ENCODE data around the gene ZNF557. TPM values are rescaled to one million over a fixed set of nuclear protein-coding genes. Genes with fewer than 3 reads are reported as not detected.

ZNF557 gene
- total and polyA plus RNA-seq, 2 of the 4 experiments (the other 2 are of a cell fraction) = 3.7 to 21.1 TPM

- H3K4me1 ChIP-seq (ENCODE audit: control insufficient read depth, insufficient read depth, low read length) = no peaks in the 10 kb centered on the region
- 94% methylated on average over 2 of the region's 3 CpGs; no CpG with 5 or more reads in 1 of the 2 experiments for WGBS, 2 experiments (ENCODE audit: extremely low coverage in 2 of 2, insufficient read length in 1 of 2)
- H2BK120ac ChIP-seq (ENCODE audit: low read depth, low read length) = no peak overlapping the region
- H3K4ac ChIP-seq (ENCODE audit: low read depth, low read length) = no peak overlapping the region
- no peak overlapping the region for H3K14ac ChIP-seq (replicated peaks; ENCODE audit: low read depth, low read length)
- H2AK9ac ChIP-seq (replicated peaks; ENCODE audit: low read depth, low read length, poor library complexity) = no peak overlapping the region
- no peaks in the 10 kb centered on the region for H3K79me1 ChIP-seq (ENCODE audit: low read depth in 1 of 2, low read length in 2 of 2)
- intact Hi-C loops (cut with micrococcal nuclease) (no loop called here), dilution Hi-C loops (cut with HindIII; ENCODE audit: low sequenced_read_pairs, unreplicated experiment) (no loop called here), in situ Hi-C loops (cut with MboI; ENCODE audit: low sequenced_read_pairs) (no loop called here)
- no peak overlapping the region for H4K8ac ChIP-seq (ENCODE audit: low read depth in 2 of 2, low read length in 2 of 2)
- no peak overlapping the region for H3K56ac ChIP-seq (ENCODE audit: extremely low read depth, insufficient read depth, low read length)
- CTCF ChIA-PET = interaction anchor here (0.5 kb wide), 1 partner anchor 11 kb away, joined by 6 read pairs; no protein-coding TSS in a partner anchor
- no peak overlapping the region for H2BK15ac ChIP-seq (ENCODE audit: low read depth, low read length)
- peaks cover 38% of the 10 kb centered on the region for H3K36me3 ChIP-seq (ENCODE audit: control insufficient read depth, insufficient read depth, low read length)
- BruUV-seq (replicated peaks) = no TSS peak
- no peak overlapping the region for H3K9ac ChIP-seq (ENCODE audit: low read depth, low read length)
- H3K9me1 ChIP-seq (ENCODE audit: insufficient read depth, low read length) = no peaks in the 10 kb centered on the region; the same call in 1 of the 2 replicates
- H3K27ac ChIP-seq (ENCODE audit: insufficient read depth, low read length) = no peak overlapping the region
- ATAC-seq (ENCODE audit: low read depth) (no peak), DNase-seq (no peak)
- H2BK5ac ChIP-seq (ENCODE audit: low read depth, low read length, poor library complexity, severe bottlenecking) = no peak overlapping the region
- H3K4me3 ChIP-seq (ENCODE audit: insufficient read depth, low read depth, low read length) = no peak overlapping the region
- POLR2A ChIA-PET (ENCODE audit: unreplicated experiment) = no interaction called here
- TF ChIP-seq RAD21 (IDR thresholded peaks at IDR 0.05; ENCODE audit: low read length) = no peak
- TF ChIP-seq RCOR1 (IDR thresholded peaks at IDR 0.05; ENCODE audit: insufficient replicate concordance, low read length) = no peak
- TF ChIP-seq CTCF (conservative IDR thresholded peaks at IDR 0.05; ENCODE audit: low read depth, low read length) = no peak
- no peak overlapping the region for H2AFZ ChIP-seq (replicated peaks; ENCODE audit: low read length, poor library complexity)
- no peak overlapping the region for H3K4me2 ChIP-seq (ENCODE audit: low read depth, low read length)
- H2AK5ac ChIP-seq (ENCODE audit: low read depth, low read length) = no peak overlapping the region
- H4K5ac ChIP-seq (ENCODE audit: low read depth, low read length) = no peak overlapping the region
- no peak overlapping the region for H2BK20ac ChIP-seq (ENCODE audit: low read depth, low read length)
- no peak overlapping the region for H4K91ac ChIP-seq (ENCODE audit: insufficient read depth, low read depth, low read length)
- H4K20me1 ChIP-seq (ENCODE audit: insufficient read depth, low read length) = no peaks in the 10 kb centered on the region
- H3K27me3 ChIP-seq (ENCODE audit: control insufficient read depth, insufficient read depth, low read length) = no peaks in the 10 kb centered on the region
- peaks cover 12% of the 10 kb centered on the region for H3K9me3 ChIP-seq (ENCODE audit: control insufficient read depth, insufficient read depth, low read length)
- no peak overlapping the region for H3K18ac ChIP-seq (ENCODE audit: low read depth, low read length)
- H3K23ac ChIP-seq (ENCODE audit: low read depth, low read length) = no peak overlapping the region
These were observed 56.6 kb downstream of the ZNF557 start for GRCh38 chr19:7126132-7126531.

Data from IMR-90 (cell line).